Prostate gland (tissue), 2 donors: ENCODE results near the gene CSNK2A3. TPM values are rescaled to one million over a fixed set of nuclear protein-coding genes. Genes with fewer than 3 reads are reported as not detected.

ENCODE experiments used
- DNase-seq: peaks from one replicate; pipeline ENCODE4 v3.0.0-alpha.2; 2019; ENCODE audit warnings: low spot score
- H3K27ac ChIP-seq, 2 donors: fragments of 200-600 bp; sonication (generic); 2 replicates each; pipeline ENCODE4 v1.5.1; 2017 to 2019
- H3K27me3 ChIP-seq: fragments of 200-600 bp; sonication (generic); replicated peaks from 2 replicates; pipeline ENCODE4 v1.5.1; 2019; ENCODE audit not compliant: insufficient read depth
- H3K36me3 ChIP-seq, 2 donors: fragments of 200-600 bp; sonication (generic); 1 replicate in 1 of 2; 2 replicates in 1 of 2; pipeline versions ENCODE4 v1.5.1 to v1.8.1; 2017 to 2019
- H3K4me1 ChIP-seq: fragments of 200-600 bp; sonication (generic); replicated peaks from 2 replicates; pipeline ENCODE4 v1.5.1; 2019
- H3K4me3 ChIP-seq, 2 donors: fragments of 200-600 bp; sonication (generic); 2 replicates each; pipeline ENCODE4 v1.5.1; 2017 to 2019
- H3K9me3 ChIP-seq: fragments of 200-600 bp; sonication (generic); 2 replicates; pipeline ENCODE4 v1.5.1; 2017
- CTCF ChIP-seq, 4 experiments: fragments of 200-600 bp in 2 of 4; fragments of 450-650 bp in 2 of 4; sonication (generic) in 2 of 4; IDR thresholded peaks; 1 replicate in 3 of 4; 2 replicates in 1 of 4; pipeline ENCODE4 v1.5.1; 2016 to 2019; ENCODE audit warnings: antibody characterized with exemption in 4 of 4, mild to moderate bottlenecking in 2 of 4, moderate library complexity in 2 of 4
- POLR2A ChIP-seq: fragments of 450-650 bp; IDR thresholded peaks from one replicate; pipeline ENCODE4 v1.6.1; 2016; ENCODE audit warnings: antibody characterized with exemption, mild to moderate bottlenecking
- POLR2AphosphoS5 ChIP-seq: sonication (generic); formaldehyde crosslinking; IDR thresholded peaks from one replicate; pipeline ENCODE4 v1.6.1; 2017; ENCODE audit warnings: antibody characterized with exemption
- WGBS: methylation state at CpG from one replicate; pipeline ENCODE4 v1.1.5; 2018; 5-methylcytosine and 5-hydroxymethylcytosine counted together
- intact Hi-C: fragments of 100-400 bp; cut with DNase I; formaldehyde crosslinking; loops from one replicate; pipeline ENCODE4 v1.14.2; 2022
- total RNA-seq, 2 donors: library from RNA; depleted of rRNA; stranded (reverse); fragments of >200 nt; gene quantifications; one replicate each; pipeline ENCODE4 v1.1.0, GENCODE V29; 2016

Gene CSNK2A3
- total RNA-seq, 2 donors from 2014 or later, result 1.1 to 3.0 TPM

GRCh38 chr11:11306855-11307254, 46.2 kb downstream of the CSNK2A3 start:
- H3K4me3 ChIP-seq, result no peak overlapping the region

GRCh38 chr11:11304550-11304949, 48.5 kb downstream of the CSNK2A3 start:
- DNase-seq, result no peak
- intact Hi-C loops, result no loop called here
- Histone ChIP-seq H3K27ac (no peak overlapping the region), H3K4me1 (no peaks in the 10 kb centered on the region), H3K27me3 (no peaks in the 10 kb centered on the region), H3K4me3 (no peak overlapping the region), H3K9me3 (no peaks in the 10 kb centered on the region), H3K36me3 (no peaks in the 10 kb centered on the region)
- 82% methylated on average over 7 of the region's 7 CpGs for WGBS
- TF ChIP-seq CTCF (IDR thresholded peaks at IDR 0.05) (no peak), POLR2AphosphoS5 (no peak), POLR2A (no peak)

More at GRCh38 chr11:11306855-11307254, 46.2 kb downstream of the CSNK2A3 start:
- no peak overlapping the region for H3K27ac ChIP-seq
- H3K9me3 ChIP-seq, result no peaks in the 10 kb centered on the region
- H3K4me1 ChIP-seq, result no peaks in the 10 kb centered on the region
- 81% methylated on average over 2 of the region's 2 CpGs for WGBS
- TF ChIP-seq POLR2AphosphoS5, result no peak
- no peak for TF ChIP-seq CTCF (IDR thresholded peaks at IDR 0.05)
- no peak for TF ChIP-seq POLR2A
- H3K36me3 ChIP-seq, result no peaks in the 10 kb centered on the region
- intact Hi-C loops, result no loop called here
- DNase-seq, result no peak
- no peaks in the 10 kb centered on the region for H3K27me3 ChIP-seq

GRCh38 chr11:11302565-11302964, 50.5 kb downstream of the CSNK2A3 start:
- 91% methylated on average over 10 of the region's 10 CpGs for WGBS
- TF ChIP-seq POLR2A (no peak), POLR2AphosphoS5 (no peak), CTCF (IDR thresholded peaks at IDR 0.05) (no peak)
- Histone ChIP-seq H3K4me1 (no peaks in the 10 kb centered on the region), H3K27ac (no peak overlapping the region), H3K9me3 (no peaks in the 10 kb centered on the region), H3K4me3 (no peak overlapping the region), H3K27me3 (no peaks in the 10 kb centered on the region), H3K36me3 (no peaks in the 10 kb centered on the region)
- no peak for DNase-seq
- intact Hi-C loops, result no loop called here
